COLO668 (cell line): ENCODE results near the gene ZFR.
"Not testable (repeated sequence)": the region's sequence is repeated elsewhere in the genome, so short reads cannot be mapped to it uniquely, and the experiment has no call there.

Experiments
- DNase-seq: peaks from one replicate; lab custom pipeline; 2025; ENCODE audit not compliant: unreplicated experiment; lab: John Stamatoyannopoulos, UW

The ZFR gene

GRCh38 chr5:32452316-32452715 lies 7.8 kb upstream of the ZFR start:
- DNase-seq: not testable (repeated sequence)

DNA sequence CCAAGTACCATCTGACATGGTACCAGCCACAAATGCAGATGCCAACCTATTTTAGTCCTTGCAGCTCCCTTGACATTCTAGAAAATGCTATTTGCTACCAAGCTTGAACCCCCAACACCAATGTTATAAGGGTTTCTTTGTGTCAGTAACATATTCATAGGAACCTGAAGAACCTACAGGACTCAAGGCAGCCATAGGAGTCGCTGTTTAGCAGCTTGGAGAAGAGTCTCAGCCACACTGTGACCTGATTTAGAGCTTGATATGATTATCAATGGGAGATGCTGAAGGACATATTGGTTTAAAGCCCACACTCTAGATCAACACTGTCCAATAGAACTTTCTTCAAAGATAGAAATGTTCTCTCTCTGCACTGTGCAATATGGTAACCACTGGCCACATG lies 6.4 kb upstream of the ZFR start:
- DNase-seq: no peak

GRCh38 chr5:32449262-32449661 lies 4.7 kb upstream of the ZFR start:
- DNase-seq: no peak

DNA sequence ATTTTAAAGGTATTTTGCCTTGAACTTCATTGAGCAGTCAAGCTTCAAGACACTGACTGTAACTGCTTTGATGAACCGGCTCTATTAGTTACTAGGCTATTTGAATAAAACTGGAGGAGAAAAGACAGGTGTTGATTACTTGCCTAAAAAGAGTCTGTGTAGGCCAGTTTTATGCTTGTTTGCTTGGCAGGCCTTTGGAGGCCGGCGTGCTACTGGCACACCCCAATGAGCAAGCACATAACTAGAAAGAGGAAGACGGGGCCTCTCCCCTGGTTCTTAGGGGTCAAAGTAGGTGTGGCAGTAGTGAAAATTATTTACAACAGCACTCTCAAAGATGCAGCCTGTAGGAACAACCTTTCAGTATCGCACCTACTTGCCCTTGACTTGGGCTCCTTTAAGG lies 2.1 kb upstream of the ZFR start:
- DNase-seq: no peak

- no peak for DNase-seq
Measured at GRCh38 chr5:32445831-32446614, 1.5 kb upstream of the ZFR start.

- DNase-seq: no peak
Measured at GRCh38 chr5:32445287-32445758, 783 bp upstream of the ZFR start.

DNA sequence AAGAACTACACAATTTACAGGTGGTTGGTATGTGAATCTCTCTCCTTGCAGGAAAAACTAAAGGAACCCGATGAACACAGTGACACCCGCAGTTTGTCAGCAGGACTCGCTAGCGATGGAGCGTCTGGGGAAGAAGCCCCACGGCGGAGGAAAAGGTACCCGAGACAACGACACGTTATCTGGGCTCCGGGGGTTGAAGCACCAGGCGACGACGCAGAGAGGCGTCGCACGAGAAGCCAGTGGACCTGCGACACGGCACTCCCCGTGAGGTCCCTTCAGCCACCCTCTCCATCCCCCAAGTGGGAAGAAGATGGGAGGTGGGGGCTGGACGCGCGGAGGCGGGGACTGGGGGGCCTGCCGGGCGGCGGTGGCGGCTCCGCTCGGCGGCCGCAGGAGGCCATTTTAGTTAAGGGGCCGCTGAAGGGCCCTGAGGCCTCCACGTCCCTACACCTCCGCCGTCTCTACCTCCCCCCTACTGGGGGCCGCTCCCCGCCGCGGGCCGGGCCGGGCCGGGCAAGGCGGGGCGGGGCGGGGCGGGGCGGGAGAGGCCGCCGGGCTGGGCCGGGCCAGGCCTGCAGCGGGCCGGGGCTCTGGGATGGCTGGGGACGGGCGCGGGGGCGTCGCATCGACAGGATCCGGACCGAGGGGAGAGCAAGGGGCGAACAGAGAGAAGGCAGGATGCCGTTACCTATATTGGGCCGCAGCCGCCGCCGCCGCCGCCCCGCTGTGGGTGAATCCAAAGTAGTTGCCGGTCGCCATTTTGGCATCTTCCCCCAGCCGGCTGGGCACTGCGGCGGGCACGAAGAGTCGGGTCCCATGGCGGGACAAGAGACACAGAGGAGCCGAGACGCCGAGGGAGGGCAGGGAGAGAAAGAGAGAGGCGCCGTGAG lies 754 bp downstream of the ZFR start:
- peak; percentile 57 for DNase-seq

DNA sequence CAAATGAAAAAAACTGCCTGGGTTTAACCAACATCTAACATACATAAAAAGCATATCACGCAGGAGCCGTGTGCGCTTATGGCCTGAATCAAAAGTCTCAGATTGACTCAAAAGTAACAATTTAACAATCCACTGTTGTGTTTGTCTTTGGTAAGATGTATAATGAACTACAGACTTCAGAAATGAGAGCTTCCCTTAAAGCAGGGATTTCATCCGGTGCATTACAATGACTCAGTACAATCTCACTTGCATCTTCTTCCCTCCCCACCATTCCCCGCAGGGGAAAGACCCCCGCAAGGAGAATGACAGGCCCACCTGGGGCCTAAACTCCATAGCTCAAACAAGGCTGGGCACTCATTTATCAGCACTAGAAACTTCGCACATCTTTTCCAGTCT lies 1.4 kb downstream of the ZFR start:
- DNase-seq: no peak

GRCh38 chr5:32439086-32439642 lies 5.4 kb downstream of the ZFR start:
- no peak for DNase-seq

- no peak for DNase-seq
Measured at GRCh38 chr5:32436553-32437242, 7.8 kb downstream of the ZFR start.

DNA sequence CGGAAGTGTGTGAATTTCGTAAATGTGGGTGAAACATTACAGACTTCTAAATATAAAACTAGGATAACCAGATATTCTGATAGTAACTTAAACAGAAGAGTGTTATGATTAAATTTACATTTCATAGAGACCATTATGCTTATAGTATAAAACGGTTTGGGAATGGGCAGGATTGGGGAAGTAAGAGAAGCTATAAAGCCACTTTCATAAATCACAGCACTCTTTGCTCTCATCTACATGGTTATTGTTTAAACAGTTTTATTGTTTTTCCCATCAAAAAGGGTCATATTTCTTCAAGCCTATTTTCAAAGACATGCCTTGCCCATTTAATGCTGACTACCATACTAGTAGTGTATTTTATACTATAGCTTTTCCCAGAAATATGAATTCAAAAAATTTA lies 9.2 kb downstream of the ZFR start:
- no peak for DNase-seq

DNA sequence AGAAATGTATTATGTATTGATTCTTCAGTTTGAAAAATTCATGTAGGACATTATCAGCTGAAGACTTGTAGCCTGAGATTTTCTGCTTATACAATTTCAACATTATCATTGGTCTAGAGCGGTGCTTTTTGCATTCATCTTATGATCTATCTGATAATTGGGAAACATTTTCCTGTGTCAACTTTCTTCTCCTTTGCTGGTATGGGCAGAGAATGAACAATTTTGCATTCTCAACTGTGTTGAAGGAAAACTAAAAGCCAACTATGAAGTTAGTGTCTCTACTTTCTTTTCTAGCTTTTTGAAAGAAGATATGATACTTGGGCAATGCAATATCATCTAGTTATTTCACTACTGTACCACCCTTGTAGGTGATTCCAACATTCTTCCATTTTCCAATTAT lies 10.3 kb downstream of the ZFR start:
- DNase-seq: no peak

DNA sequence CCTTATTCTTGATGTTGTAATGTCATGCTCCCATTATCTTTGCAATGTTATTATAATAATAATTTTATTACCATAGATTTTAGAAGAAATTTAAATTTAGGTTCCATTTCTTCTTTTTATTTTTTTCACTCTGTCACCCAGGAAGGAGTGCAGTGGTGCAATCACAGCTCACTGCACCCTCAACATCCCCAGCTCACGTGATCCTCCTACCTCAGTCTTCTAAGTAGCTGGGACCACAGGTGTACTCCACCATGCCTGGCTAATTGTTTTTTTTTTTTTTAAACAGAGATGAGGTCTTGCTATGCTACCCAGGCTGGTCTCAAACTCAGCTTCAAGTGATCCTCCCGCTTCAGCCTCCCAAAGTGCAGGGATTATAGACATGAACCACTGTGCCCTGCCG lies 11.9 kb downstream of the ZFR start:
- no peak for DNase-seq

DNA sequence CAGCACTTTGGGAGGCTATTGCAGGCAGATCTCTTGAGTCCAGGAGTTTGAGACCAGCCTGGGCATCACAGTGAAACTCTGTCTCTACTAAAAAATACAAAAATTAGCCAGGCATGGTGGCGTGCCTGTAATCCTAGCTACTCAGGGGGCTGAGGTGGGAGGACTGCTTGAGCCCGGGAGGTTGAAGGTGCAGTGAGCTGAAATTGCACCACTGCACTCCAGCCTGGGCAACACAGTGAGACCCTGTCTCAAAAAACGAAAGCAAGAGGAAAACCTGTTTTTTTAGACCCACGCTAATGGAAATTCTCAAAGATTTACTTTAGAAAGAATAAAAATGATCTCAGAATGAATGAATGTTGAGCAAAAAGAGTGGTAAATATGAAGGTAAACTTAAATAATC lies 13.7 kb downstream of the ZFR start:
- not testable (repeated sequence) for DNase-seq

GRCh38 chr5:32428426-32428825 lies 16.1 kb downstream of the ZFR start:
- no peak for DNase-seq

DNA sequence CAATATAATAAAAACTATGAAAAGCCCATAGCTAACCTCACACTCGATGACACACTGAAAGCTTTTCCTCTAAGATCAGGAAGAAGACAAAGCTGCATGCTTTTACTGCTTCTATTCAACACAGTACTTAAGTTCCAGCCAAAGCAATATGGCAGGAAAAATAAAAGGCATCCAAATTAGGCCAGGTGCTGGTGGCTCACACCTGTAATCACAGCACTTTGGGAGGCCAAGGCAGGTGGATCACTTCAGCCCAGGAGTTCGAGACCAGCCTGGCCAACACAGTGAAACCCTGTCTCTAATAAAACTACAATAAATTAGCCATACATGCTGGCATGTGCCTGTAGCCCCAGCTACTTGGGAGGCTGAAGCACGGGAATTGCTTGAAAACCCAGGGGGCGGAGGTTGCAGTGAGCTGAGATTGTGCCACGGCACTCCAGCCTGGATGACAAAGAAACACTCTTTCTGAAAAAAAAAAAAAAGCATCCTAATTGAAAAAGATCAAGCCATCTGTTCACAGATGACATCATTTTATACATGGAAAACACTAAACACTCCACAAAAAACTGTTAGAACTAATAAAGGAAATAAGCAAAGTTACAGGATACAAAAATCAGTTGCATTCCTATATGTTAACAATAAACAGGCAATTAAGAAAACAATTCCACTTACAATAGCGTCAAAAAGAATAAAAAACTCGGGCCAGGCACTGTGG lies 17.9 kb downstream of the ZFR start:
- DNase-seq: no peak

DNA sequence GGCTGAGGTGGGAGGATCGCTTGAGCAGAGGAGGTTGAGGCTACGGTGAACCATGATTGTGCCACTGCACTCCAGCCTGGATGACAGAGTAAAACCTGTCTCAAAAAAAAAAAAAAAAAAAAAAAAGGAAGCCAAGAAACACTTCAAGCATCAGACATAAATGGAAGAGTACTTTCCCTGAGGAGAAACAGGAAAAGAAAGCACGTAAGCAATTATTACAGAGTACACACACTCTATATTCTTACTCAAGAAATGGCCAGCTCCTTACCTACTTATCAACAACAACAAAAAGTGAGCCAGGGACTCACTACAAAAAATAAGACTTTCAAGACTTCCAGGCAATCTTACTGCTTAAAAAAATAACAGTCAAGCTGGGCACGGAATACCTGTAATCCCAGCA lies 21.8 kb downstream of the ZFR start:
- DNase-seq: no peak

- no peak for DNase-seq
Measured at GRCh38 chr5:32421075-32421474, 23.5 kb downstream of the ZFR start.

- no peak for DNase-seq
Measured at GRCh38 chr5:32420506-32420905, 24.0 kb downstream of the ZFR start.

GRCh38 chr5:32419791-32420190 lies 24.7 kb downstream of the ZFR start:
- DNase-seq: no peak
